Lower leg skin (tissue), 3 donors: ENCODE results near the gene LRP1B.

Source experiments
- POLR2A ChIP-seq, 2 donors: fragments of 450-650 bp; IDR thresholded peaks; one replicate each; pipeline ENCODE4 v1.6.1; 2016 to 2017; ENCODE audit warnings: antibody characterized with exemption in 2 of 2, mild to moderate bottlenecking in 1 of 2, moderate library complexity in 1 of 2
- TF ChIP-seq, protein P1 (sequence below), 3 donors: fragments of 450-650 bp; IDR thresholded peaks; one replicate each; pipeline ENCODE4 v1.5.1; 2016; ENCODE audit warnings: antibody characterized with exemption in 3 of 3, mild to moderate bottlenecking in 3 of 3, moderate library complexity in 2 of 3

DNA sequence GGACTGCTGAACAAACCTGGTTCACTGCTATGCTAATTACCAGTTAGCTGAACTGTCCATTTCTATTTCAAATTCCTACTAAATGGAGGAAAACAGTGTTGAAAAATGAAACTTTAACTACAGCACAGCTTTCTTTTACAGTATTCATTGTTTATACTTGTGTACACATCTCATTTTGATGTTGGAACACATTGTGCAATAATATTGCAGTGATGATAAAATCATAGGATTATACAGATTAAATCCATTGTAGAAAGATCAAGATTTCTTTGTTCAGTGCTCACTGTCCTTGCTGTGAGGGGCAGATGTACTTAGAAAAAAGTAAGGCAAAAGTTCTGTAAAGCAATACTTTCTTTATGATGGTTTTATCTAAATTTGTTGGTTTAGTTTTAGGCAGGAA, 1055.1 kb downstream of the LRP1B start:
- TF ChIP-seq, protein P1, sequence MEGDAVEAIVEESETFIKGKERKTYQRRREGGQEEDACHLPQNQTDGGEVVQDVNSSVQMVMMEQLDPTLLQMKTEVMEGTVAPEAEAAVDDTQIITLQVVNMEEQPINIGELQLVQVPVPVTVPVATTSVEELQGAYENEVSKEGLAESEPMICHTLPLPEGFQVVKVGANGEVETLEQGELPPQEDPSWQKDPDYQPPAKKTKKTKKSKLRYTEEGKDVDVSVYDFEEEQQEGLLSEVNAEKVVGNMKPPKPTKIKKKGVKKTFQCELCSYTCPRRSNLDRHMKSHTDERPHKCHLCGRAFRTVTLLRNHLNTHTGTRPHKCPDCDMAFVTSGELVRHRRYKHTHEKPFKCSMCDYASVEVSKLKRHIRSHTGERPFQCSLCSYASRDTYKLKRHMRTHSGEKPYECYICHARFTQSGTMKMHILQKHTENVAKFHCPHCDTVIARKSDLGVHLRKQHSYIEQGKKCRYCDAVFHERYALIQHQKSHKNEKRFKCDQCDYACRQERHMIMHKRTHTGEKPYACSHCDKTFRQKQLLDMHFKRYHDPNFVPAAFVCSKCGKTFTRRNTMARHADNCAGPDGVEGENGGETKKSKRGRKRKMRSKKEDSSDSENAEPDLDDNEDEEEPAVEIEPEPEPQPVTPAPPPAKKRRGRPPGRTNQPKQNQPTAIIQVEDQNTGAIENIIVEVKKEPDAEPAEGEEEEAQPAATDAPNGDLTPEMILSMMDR (IDR thresholded peaks at IDR 0.05), result no peak
- no peak for TF ChIP-seq POLR2A (IDR thresholded peaks at IDR 0.05)
